IMR-90 (cell line): ENCODE data around the gene CXCR6.

ENCODE experiments used
- FOS ChIP-seq: fragments of 150-350 bp; IDR thresholded peaks from 2 replicates; pipeline ENCODE4 v1.6.1; 2016; ENCODE audit warnings: low read depth, low read length
- NFE2L2 ChIP-seq: fragments of 150-350 bp; IDR thresholded peaks from 2 replicates; pipeline ENCODE4 v1.6.1; 2016; ENCODE audit warnings: low read depth, mild to moderate bottlenecking, low read length
- POLR2A ChIP-seq: IDR thresholded peaks from 2 replicates; pipeline ENCODE4 v1.6.1; 2012; ENCODE audit warnings: mild to moderate bottlenecking, low read depth, low read length
- RAD21 ChIP-seq: IDR thresholded peaks from 2 replicates; pipeline ENCODE4 v1.6.1; 2012; ENCODE audit warnings: low read length, improper control_type of control experiment
- RFX5 ChIP-seq: IDR thresholded peaks from 2 replicates; pipeline ENCODE4 v1.8.0; 2012; ENCODE audit warnings: low read depth, mild to moderate bottlenecking, low read length, moderate library complexity
- TF ChIP-seq, protein P1 (sequence below): conservative IDR thresholded peaks from 2 replicates; pipeline ENCODE4 v1.5.1; 2012; ENCODE audit warnings: mild to moderate bottlenecking, low read depth, low read length, improper control_type of control experiment

DNA sequence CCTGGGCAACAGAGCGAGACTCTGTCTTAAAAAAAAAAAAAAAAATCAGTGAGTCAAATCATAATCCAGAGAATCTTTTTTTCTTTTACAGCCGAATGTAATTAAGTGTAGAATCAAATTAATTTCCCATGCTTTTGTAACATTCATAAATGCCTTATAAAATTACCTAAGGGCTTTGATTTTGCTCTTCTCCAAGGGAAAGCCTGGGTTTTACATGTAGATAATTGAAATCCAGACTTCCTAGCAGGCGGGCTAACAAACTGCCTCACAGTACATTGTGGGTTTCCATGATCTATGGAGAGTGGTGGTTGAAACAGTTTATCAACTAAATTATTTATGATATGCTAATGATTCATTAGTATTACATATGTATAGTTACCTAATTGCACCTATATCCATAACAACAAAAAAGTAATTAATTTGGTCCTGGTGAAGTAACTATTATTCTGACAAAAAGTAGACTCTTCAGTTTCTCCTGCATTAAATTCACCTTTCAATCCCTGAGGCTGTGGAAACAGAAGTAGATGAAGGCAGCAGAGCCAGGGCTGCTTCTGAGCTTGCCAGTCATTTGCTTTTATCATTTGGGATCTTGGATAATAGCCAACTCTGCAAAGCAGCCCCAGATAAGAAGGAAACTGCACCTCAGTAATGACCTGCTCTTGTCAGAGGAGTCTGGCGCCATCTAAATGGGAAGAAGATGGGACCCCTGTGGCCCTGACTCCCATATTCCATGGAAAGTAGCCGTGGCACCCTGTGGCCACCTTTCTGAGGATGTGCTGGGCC lies 47.4 kb upstream of the CXCR6 start:
- TF ChIP-seq POLR2A (no peak), FOS (no peak), NFE2L2 (no peak), RAD21 (no peak), RFX5 (no peak)
- TF ChIP-seq, protein P1, sequence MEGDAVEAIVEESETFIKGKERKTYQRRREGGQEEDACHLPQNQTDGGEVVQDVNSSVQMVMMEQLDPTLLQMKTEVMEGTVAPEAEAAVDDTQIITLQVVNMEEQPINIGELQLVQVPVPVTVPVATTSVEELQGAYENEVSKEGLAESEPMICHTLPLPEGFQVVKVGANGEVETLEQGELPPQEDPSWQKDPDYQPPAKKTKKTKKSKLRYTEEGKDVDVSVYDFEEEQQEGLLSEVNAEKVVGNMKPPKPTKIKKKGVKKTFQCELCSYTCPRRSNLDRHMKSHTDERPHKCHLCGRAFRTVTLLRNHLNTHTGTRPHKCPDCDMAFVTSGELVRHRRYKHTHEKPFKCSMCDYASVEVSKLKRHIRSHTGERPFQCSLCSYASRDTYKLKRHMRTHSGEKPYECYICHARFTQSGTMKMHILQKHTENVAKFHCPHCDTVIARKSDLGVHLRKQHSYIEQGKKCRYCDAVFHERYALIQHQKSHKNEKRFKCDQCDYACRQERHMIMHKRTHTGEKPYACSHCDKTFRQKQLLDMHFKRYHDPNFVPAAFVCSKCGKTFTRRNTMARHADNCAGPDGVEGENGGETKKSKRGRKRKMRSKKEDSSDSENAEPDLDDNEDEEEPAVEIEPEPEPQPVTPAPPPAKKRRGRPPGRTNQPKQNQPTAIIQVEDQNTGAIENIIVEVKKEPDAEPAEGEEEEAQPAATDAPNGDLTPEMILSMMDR: no peak
